GM23338 (cell line): Measurements from ENCODE around the gene ME3. TPM values are rescaled to one million over a fixed set of nuclear protein-coding genes. Genes with fewer than 3 reads are reported as not detected.

Source experiments
- ATAC-seq: fragments of 200-7000 bp; cut with Tn5 transposase; 3 replicates; pipeline ENCODE4 v1.9.1; 2020
- DNase-seq: peaks from one replicate; pipeline ENCODE4 v3.0.0-alpha.2; 2015; ENCODE audit warnings: low spot score
- H2AFZ ChIP-seq: fragments of 200-600 bp; sonication (generic); 2 replicates; pipeline ENCODE4 v1.8.0; 2016; ENCODE audit warnings: antibody characterized with exemption, mild to moderate bottlenecking, moderate library complexity
- H3F3A ChIP-seq: fragments of 200-600 bp; sonication (generic); replicated peaks from 2 replicates; pipeline ENCODE4 v1.8.0; 2017; ENCODE audit warnings: antibody characterized with exemption, mixed run types, low read depth
- H3K27ac ChIP-seq: fragments of 200-600 bp; sonication (generic); 2 replicates; pipeline ENCODE4 v1.6.1; 2016; ENCODE audit warnings: low read depth
- H3K27me3 ChIP-seq: fragments of 200-600 bp; sonication (generic); 2 replicates; pipeline ENCODE4 v1.8.0; 2016; ENCODE audit warnings: mild to moderate bottlenecking, mixed run types, moderate library complexity; ENCODE audit not compliant: insufficient read depth
- H3K36me3 ChIP-seq: fragments of 200-600 bp; sonication (generic); 2 replicates; pipeline ENCODE4 v1.8.0; 2016; ENCODE audit warnings: mild to moderate bottlenecking; ENCODE audit not compliant: insufficient read depth
- H3K4me1 ChIP-seq: fragments of 200-600 bp; sonication (generic); 2 replicates; pipeline ENCODE4 v1.8.0; 2016; ENCODE audit warnings: mild to moderate bottlenecking, moderate library complexity; ENCODE audit not compliant: insufficient read depth
- H3K4me2 ChIP-seq: fragments of 200-600 bp; sonication (generic); 2 replicates; pipeline ENCODE4 v1.7.1; 2017; ENCODE audit warnings: mixed run types
- H3K4me3 ChIP-seq: fragments of 200-600 bp; sonication (generic); 2 replicates; pipeline ENCODE4 v1.6.1; 2016; ENCODE audit warnings: mixed run types
- H3K79me2 ChIP-seq: fragments of 200-600 bp; sonication (generic); replicated peaks from 2 replicates; pipeline ENCODE4 v1.8.0; 2017; ENCODE audit warnings: mild to moderate bottlenecking; ENCODE audit not compliant: insufficient read depth
- H3K9me2 ChIP-seq: fragments of 200-600 bp; sonication (generic); 2 replicates; pipeline ENCODE4 v1.8.0; 2017; ENCODE audit not compliant: insufficient read depth
- H4K20me1 ChIP-seq: fragments of 200-600 bp; sonication (generic); replicated peaks from 2 replicates; pipeline ENCODE4 v1.8.0; 2017; ENCODE audit warnings: mild to moderate bottlenecking; ENCODE audit not compliant: insufficient read depth
- H3K27ac Mint-ChIP-seq: 2 replicates; pipeline ENCODE4 v1.8.0; 2020; ENCODE audit warnings: inconsistent platforms, mild to moderate bottlenecking, moderate library complexity, mixed read lengths
- H3K27me3 Mint-ChIP-seq: 3 replicates; pipeline ENCODE4 v1.8.0; 2022; ENCODE audit warnings: low read depth, mild to moderate bottlenecking, moderate library complexity, mixed read lengths, inconsistent platforms; ENCODE audit not compliant: insufficient read depth, poor library complexity
- H3K36me3 Mint-ChIP-seq: 3 replicates; pipeline ENCODE4 v1.8.0; 2021; ENCODE audit warnings: low read depth, mild to moderate bottlenecking, inconsistent platforms, moderate library complexity, mixed read lengths
- H3K4me1 Mint-ChIP-seq: 3 replicates; pipeline ENCODE4 v1.8.0; 2020; ENCODE audit warnings: mild to moderate bottlenecking, inconsistent platforms, mixed read lengths
- H3K4me3 Mint-ChIP-seq: 3 replicates; pipeline ENCODE4 v1.8.0; 2021; ENCODE audit warnings: moderate library complexity, mild to moderate bottlenecking, inconsistent platforms, mixed read lengths
- H3K9me3 Mint-ChIP-seq: 3 replicates; pipeline ENCODE4 v1.8.0; 2020; ENCODE audit warnings: moderate library complexity, mild to moderate bottlenecking, inconsistent platforms, mixed read lengths
- ETS1 ChIP-seq: IDR thresholded peaks from 2 replicates; pipeline ENCODE4 v1.6.1; 2016; ENCODE audit warnings: antibody characterized with exemption
- EZH2 ChIP-seq: fragments of 200-600 bp; sonication (generic); IDR thresholded peaks from one replicate; pipeline ENCODE4 v1.8.0; 2017; ENCODE audit warnings: antibody characterized with exemption, mild to moderate bottlenecking, low read depth; ENCODE audit not compliant: unreplicated experiment
- REST ChIP-seq: IDR thresholded peaks from one replicate; pipeline ENCODE4 v1.6.1; 2018; ENCODE audit warnings: antibody characterized with exemption; ENCODE audit not compliant: unreplicated experiment
- ZNF114 ChIP-seq: fragments of 250-450 bp; sonication (Bioruptor Pico); IDR thresholded peaks from 2 replicates; pipeline ENCODE4 v1.5.0; 2020; ENCODE audit warnings: mild to moderate bottlenecking, moderate library complexity
- polyA plus RNA-seq: library from polyadenylated mRNA; unstranded; fragments of >200 nt; fragmentation: Nextera tagmentation; extraction: Ambion mirVana; gene quantifications from 2 replicates; pipeline ENCODE4 v1.2.1, GENCODE V29; 2016
- total RNA-seq: library from RNA; depleted of rRNA; stranded (reverse); fragments of >200 nt; shearing (Covaris generic); gene quantifications from 2 replicates; pipeline ENCODE4 v1.2.3, GENCODE V29; 2014

The ME3 gene
- total and polyA plus RNA-seq, 2 experiments from 2014 or later = 1.3 to 4.0 TPM

GRCh38 chr11:86514453-86514852 is 158.0 kb downstream of the ME3 start (continued):
- TF ChIP-seq REST = no peak

GRCh38 chr11:86513746-86514373 is 158.6 kb downstream of the ME3 start:
- Histone ChIP-seq H3K4me1 (peaks cover 22% of the 10 kb centered on the region), H3K79me2 (no peaks in the 10 kb centered on the region), H3K27ac (no peak overlapping the region), H4K20me1 (no peaks in the 10 kb centered on the region), H3K27me3 (no peaks in the 10 kb centered on the region), H3K4me3 (no peak overlapping the region), H3F3A (no peaks in the 10 kb centered on the region), H3K36me3 (0 out of 2 replicates have a peak, but pooled peaks cover 6% of the 10 kb centered on the region), H3K9me2 (peaks cover 15% of the 10 kb centered on the region; the same call in 1 of the 2 replicates), H3K4me2 (peak overlapping the region; percentile 53; the same call in 1 of the 2 replicates), H2AFZ (no peak overlapping the region)
- Mint-ChIP-seq H3K27ac (no peak overlapping the region), H3K4me3 (no peak overlapping the region), H3K9me3 (no peaks in the 10 kb centered on the region), H3K36me3 (no peaks in the 10 kb centered on the region), H3K27me3 (no peaks in the 10 kb centered on the region), H3K4me1 (peaks cover 9% of the 10 kb centered on the region)
- DNase-seq = no peak
- ATAC-seq = no peak
- no peak for TF ChIP-seq ETS1
- no peak for TF ChIP-seq EZH2
- TF ChIP-seq ZNF114 (CRISPR knock-in tag) = no peak
- no peak for TF ChIP-seq REST
